Measurements from ENCODE around the gene POTEE. TPM values are rescaled to one million over a fixed set of nuclear protein-coding genes. Genes with fewer than 3 reads are reported as not detected.

The POTEE gene
- not detected in 2 replicates for total RNA-seq

GRCh38 chr2:131209030-131209772, at the start of gene POTEE:
TSS of gene POTEE (plus strand) at chr2:131209536. CDS start at chr2:131218403, 8,867 bp downstream.

Other genes starting within 250 kb of the POTEE start
- gene FAM168B, start 116.1 kb upstream of the POTEE start, total RNA-seq, result 76.7 and 89.3 TPM in 2 replicates
- 56.5 and 78.7 TPM in 2 replicates for gene PLEKHB2, start 104.2 kb upstream of the POTEE start, total RNA-seq
- not detected in 2 replicates for gene RAB6D, start 154.6 kb downstream of the POTEE start, total RNA-seq

Measured in myometrial cell (primary cell).